NAMALWA (cell line): Measurements from ENCODE around the gene SLAMF8.

Experiments used
- DNase-seq: peaks from one replicate; pipeline ENCODE4 v3.0.0-alpha.2; 2015; ENCODE audit warnings: low spot score

SLAMF8 gene

DNA sequence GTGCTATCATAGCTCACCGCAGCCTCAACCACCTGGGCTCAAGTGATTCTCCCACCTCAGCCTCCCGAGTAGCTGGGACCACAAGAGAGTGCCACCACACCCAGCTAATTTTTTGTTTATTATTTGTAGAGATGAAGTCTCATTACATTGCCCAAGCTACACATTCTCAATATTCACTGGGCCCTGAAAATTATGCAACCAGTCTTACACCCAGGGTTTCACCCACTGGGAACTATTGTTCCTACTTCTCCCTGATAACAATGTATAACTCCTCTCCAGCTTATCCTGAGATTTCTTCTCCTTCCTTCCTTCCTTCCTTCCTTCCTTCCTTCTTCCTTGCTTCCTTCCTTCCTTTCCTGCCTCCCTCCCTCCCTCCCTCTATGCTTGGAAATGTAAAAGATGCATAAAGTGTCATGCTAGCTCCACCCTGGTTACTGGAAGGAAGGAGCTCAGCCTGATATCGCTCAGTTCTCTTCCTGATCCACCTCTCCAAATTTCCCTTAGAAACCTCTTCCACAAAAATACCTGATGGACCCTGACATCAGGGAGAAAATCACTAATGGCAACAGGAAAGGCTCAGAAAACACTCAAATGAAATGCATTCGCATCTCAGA lies 47.0 kb downstream of the SLAMF8 start:
- no peak for DNase-seq

- no peak for DNase-seq
Observed at GRCh38 chr1:159877695-159878444, 51.2 kb downstream of the SLAMF8 start.

DNA sequence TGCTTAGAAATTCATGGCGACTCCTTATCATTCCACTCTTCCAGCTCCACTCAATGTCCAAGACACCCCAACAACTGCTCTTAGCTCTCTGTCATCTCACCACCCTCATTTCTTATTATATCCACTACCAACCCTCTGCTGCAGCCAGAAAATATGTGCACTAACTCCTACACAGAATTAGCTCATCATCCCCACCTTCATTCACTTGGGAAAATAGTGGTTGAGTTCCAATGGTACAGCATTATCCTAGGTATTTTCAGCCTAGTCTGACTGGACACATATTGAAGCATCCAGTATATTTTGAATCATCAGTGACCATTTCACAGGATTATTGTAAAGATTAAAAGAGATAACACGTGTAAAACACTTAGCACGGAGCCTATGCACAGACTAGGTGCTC lies 52.5 kb downstream of the SLAMF8 start:
- DNase-seq: no peak

- DNase-seq: no peak
Observed at GRCh38 chr1:159879977-159880376, 53.3 kb downstream of the SLAMF8 start.

- DNase-seq: no peak
Observed at GRCh38 chr1:159880430-159880829, 53.8 kb downstream of the SLAMF8 start.

- no peak for DNase-seq
Observed at GRCh38 chr1:159881622-159882526, 55.2 kb downstream of the SLAMF8 start.

DNA sequence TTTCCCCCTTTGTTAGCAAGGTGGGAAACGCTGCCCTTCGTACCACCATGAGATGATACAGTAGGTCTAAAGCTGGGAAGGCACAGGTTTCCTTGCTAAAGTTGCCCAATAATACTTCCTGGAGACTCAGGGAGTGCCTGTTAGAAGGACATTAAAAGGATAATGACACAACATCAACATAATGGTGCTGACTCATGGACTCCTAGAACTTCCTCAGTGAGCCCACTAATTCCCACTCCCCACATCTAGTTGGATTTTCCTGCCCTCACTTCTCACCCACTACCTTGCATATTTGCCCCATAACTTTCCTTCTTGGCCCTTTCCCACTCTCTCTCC lies 55.8 kb downstream of the SLAMF8 start:
- no peak for DNase-seq

DNA sequence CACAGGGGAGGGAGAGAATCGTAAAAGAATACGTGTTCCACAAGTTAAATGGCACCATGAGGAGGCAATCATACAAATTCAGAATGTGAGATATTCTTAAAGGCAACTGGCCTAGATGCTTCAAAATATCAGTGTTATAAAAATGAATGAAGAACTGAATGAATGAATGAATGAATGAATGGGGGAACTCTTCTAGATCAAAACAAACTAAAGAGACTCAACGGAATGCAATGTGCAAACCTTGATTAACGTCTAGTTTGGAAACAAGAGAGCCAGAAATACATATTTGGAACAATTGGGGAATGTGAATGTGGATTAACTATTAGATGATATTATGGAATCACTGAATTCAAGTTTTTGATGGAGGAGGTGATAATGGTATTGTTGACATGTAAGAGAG lies 56.5 kb downstream of the SLAMF8 start:
- no peak for DNase-seq

DNA sequence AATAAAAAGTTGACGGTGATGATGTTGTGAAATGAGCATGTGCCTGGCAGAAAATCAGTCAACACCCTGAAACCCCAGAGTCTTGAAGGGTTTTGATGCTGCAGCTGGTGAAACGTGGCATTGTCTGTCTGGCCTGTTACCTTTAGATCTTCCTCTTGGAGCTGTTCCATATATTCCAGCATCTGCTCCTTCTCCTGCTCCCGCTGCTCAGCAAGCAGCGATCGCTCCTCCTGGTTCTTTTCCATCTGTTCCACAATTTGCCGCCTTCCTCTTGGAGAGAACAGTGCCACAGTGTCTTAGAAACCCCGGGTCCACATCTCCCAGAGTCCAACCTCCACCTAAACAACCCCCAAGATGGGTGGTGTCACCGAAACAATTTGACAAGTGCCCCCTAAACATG lies 57.6 kb downstream of the SLAMF8 start:
- DNase-seq: no peak
